ENCODE results near the gene ADAMTS5. TPM values are rescaled to one million over a fixed set of nuclear protein-coding genes. Genes with fewer than 3 reads are reported as not detected.

Gene ADAMTS5
- total and polyA plus RNA-seq, 2 donors (not counting 3 experiments of a cell fraction or from before 2014, with no cell fraction given) = not detected

GRCh38 chr21:26888256-26888655 lies 78.6 kb downstream of the ADAMTS5 start:
- no peak overlapping the region for H2AFZ ChIP-seq (ENCODE audit: low read depth, low read length)
- no peaks in the 10 kb centered on the region for H3K79me2 ChIP-seq (ENCODE audit: control insufficient read depth, insufficient read depth, low read length)
- H3K36me3 ChIP-seq (ENCODE audit: control insufficient read depth in 2 of 2, extremely low read depth in 1 of 2, insufficient read depth in 2 of 2, low read length in 2 of 2) = no peaks in the 10 kb centered on the region
- no peaks in the 10 kb centered on the region for H3K4me1 ChIP-seq (ENCODE audit: control insufficient read depth, extremely low read depth, insufficient read depth, low read length)
- peaks cover 0 to 3% of the 10 kb centered on the region in 2 experiments for H3K27me3 ChIP-seq (ENCODE audit: control insufficient read depth in 2 of 2, insufficient read depth in 2 of 2, low read length in 2 of 2)
- no peak for TF ChIP-seq POLR2AphosphoS5 (IDR thresholded peaks at IDR 0.05; ENCODE audit: insufficient read depth, low read depth, low read length)
- TF ChIP-seq MAX (IDR thresholded peaks at IDR 0.05; ENCODE audit: insufficient read depth, insufficient read length) = no peak
- no peak for TF ChIP-seq CTCF (IDR thresholded peaks at IDR 0.05; ENCODE audit: extremely low read depth in 1 of 2, insufficient read depth in 1 of 2, low read depth in 1 of 2, low read length in 2 of 2)
- TF ChIP-seq EZH2 (IDR thresholded peaks at IDR 0.05; ENCODE audit: borderline replicate concordance, low read depth, low read length, severe bottlenecking) = no peak
- no peak for TF ChIP-seq POLR2A (IDR thresholded peaks at IDR 0.05; ENCODE audit: low read depth, low read length)
- TF ChIP-seq JUN (IDR thresholded peaks at IDR 0.05; ENCODE audit: borderline replicate concordance, insufficient read depth, insufficient read length, low read depth) = no peak
- TF ChIP-seq GATA2 (IDR thresholded peaks at IDR 0.05; ENCODE audit: insufficient read depth, insufficient read length, low read depth, low read length) = no peak
- no peak for TF ChIP-seq FOS (IDR thresholded peaks at IDR 0.05; ENCODE audit: borderline replicate concordance, insufficient read depth, low read length)
- no peak for TF ChIP-seq MYC (IDR thresholded peaks at IDR 0.05; ENCODE audit: low read depth, low read length)
- ChIA-PET CTCF (interaction anchor here (2.4 kb wide), 1 partner anchor 813 kb away, joined by 9 read pairs; no protein-coding TSS in a partner anchor), POLR2A (no interaction called here)
- no peak for DNase-seq (ENCODE audit: low read depth, low spot score)
- H3K4me3 ChIP-seq (replicated peaks in 1 of 3; ENCODE audit: insufficient read depth in 1 of 3, low read depth in 1 of 3, low read length in 3 of 3) = no peak overlapping the region
- H3K4me2 ChIP-seq (ENCODE audit: insufficient read depth, low read length) = no peak overlapping the region
- H3K9ac ChIP-seq (replicated peaks; ENCODE audit: extremely low read depth, insufficient read depth, low read length) = no peak overlapping the region
- no TSS peak for BruUV-seq (replicated peaks)
- H3K9me1 ChIP-seq (replicated peaks; ENCODE audit: control insufficient read depth, extremely low read depth, insufficient read depth, low read length) = no peaks in the 10 kb centered on the region
- no peaks in the 10 kb centered on the region for H3K9me3 ChIP-seq (replicated peaks; ENCODE audit: control insufficient read depth, insufficient read depth, low read length)
- no peak for FAIRE-seq
- dilution Hi-C loops (cut with MboI; ENCODE audit: extremely low pct_ligation_motif_present, low sequenced_read_pairs) (no loop called here), intact Hi-C loops (cut with micrococcal nuclease) (no loop called here)
- no peak overlapping the region for H3K27ac ChIP-seq (ENCODE audit: insufficient read depth, low read depth, low read length)
- H4K20me1 ChIP-seq (replicated peaks; ENCODE audit: control insufficient read depth, extremely low read depth, insufficient read depth, low read length) = no peaks in the 10 kb centered on the region
